ENCODE measurements around the gene DCP1A. TPM values are rescaled to one million over a fixed set of nuclear protein-coding genes. Genes with fewer than 3 reads are reported as not detected.

Gene DCP1A
- polyA plus RNA-seq, 1 of the 3 experiments (the other 2 are of a cell fraction) = 12.9 TPM

DNA sequence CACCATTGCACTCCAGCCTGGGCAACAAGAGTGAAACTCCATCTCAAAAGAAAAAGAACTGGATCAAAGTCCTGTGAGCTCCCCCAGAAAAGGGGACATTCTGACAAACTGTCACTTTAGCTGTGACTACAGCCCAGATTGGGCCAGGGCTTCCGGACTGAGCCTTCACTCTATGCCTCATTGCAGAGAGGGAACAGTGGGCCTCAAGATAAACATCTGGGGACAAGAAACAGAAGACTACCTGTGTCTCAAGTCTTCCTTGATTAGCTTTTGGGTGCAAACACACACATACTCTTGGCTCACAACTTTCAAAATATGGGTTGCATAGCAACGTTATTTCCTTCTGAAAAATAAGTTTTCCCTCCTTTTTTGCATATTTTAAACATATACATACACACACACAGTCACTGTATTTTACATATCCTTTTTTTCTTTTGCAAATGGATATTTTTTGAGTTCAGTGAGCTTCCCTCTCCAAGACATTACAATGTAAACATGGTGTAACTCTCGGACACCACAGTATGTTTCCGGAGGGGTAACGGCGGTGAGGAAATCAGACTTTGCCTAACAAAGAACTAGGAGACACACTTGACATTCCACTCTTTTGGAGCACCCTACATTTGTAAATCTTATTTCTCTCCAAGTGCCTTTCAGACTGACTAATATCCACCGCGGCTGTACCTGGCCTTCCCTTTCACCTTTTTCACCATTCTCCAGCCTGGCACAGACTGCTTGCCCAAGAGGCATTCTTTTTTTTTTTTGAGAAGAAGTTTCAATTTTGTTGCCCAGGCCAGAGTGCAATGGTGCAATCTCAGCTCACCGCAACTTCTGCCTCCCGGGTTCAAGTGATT lies 95.0 kb downstream of the DCP1A start:
- Histone ChIP-seq H2AFZ (ENCODE audit: low read depth) (no peak overlapping the region), H3F3A (replicated peaks; ENCODE audit: insufficient read depth) (no peaks in the 10 kb centered on the region), H3K27ac (ENCODE audit: low read depth in 2 of 2, low read length in 1 of 2) (no peak overlapping the region), H3K9ac (no peak overlapping the region), H3K79me2 (ENCODE audit: insufficient read depth) (peaks cover 85% of the 10 kb centered on the region), H3K36me3 (replicated peaks in 1 of 2; ENCODE audit: control insufficient read depth in 1 of 2, insufficient read depth in 2 of 2, low read length in 1 of 2) (peaks cover 0 to 7% of the 10 kb centered on the region in 2 experiments), H3K9me2 (no peaks in the 10 kb centered on the region), H3K27me3 (ENCODE audit: insufficient read depth) (no peaks in the 10 kb centered on the region), H4K20me1 (ENCODE audit: insufficient read depth) (peaks cover 80% of the 10 kb centered on the region), H3K4me1 (ENCODE audit: control insufficient read depth in 1 of 2, insufficient read depth in 2 of 2, low read depth in 1 of 2, low read length in 1 of 2) (peaks cover 14 to 19% of the 10 kb centered on the region in 2 experiments; a peak in 2 of 4 replicates), H3K9me3 (no peaks in the 10 kb centered on the region), H3K4me2 (peak overlapping the region; percentile 88), H3K4me3 (ENCODE audit: low read depth in 2 of 2, low read length in 1 of 2) (peak overlapping the region in 1 of 2 experiments; percentile 34; a peak in 2 of 4 replicates)
- CTCF ChIA-PET = interaction anchor here (2.1 kb wide), 1 partner anchor 33 kb away, joined by 5 read pairs; no protein-coding TSS in a partner anchor
- no peak for DNase-seq
- no peak for TF ChIP-seq EP300 (IDR thresholded peaks at IDR 0.05; ENCODE audit: borderline replicate concordance in 1 of 2, low read depth in 1 of 2, low read length in 1 of 2)
- TF ChIP-seq, protein P1, sequence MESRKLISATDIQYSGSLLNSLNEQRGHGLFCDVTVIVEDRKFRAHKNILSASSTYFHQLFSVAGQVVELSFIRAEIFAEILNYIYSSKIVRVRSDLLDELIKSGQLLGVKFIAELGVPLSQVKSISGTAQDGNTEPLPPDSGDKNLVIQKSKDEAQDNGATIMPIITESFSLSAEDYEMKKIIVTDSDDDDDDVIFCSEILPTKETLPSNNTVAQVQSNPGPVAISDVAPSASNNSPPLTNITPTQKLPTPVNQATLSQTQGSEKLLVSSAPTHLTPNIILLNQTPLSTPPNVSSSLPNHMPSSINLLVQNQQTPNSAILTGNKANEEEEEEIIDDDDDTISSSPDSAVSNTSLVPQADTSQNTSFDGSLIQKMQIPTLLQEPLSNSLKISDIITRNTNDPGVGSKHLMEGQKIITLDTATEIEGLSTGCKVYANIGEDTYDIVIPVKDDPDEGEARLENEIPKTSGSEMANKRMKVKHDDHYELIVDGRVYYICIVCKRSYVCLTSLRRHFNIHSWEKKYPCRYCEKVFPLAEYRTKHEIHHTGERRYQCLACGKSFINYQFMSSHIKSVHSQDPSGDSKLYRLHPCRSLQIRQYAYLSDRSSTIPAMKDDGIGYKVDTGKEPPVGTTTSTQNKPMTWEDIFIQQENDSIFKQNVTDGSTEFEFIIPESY (IDR thresholded peaks at IDR 0.05; ENCODE audit: borderline replicate concordance, low read depth) = no peak
- no peak for TF ChIP-seq TAF1 (IDR thresholded peaks at IDR 0.05; ENCODE audit: borderline replicate concordance, low read depth, low read length)
- TF ChIP-seq GABPA (IDR thresholded peaks at IDR 0.05; ENCODE audit: low read depth) = no peak
- no peak for TF ChIP-seq POLR2AphosphoS5 (IDR thresholded peaks at IDR 0.05; ENCODE audit: low read depth, low read length)
- POLR2A ChIA-PET = no interaction called here
- WGBS (ENCODE audit: low lambda C conversion rate) = 82% methylated on average over 10 of the region's 10 CpGs

DNA sequence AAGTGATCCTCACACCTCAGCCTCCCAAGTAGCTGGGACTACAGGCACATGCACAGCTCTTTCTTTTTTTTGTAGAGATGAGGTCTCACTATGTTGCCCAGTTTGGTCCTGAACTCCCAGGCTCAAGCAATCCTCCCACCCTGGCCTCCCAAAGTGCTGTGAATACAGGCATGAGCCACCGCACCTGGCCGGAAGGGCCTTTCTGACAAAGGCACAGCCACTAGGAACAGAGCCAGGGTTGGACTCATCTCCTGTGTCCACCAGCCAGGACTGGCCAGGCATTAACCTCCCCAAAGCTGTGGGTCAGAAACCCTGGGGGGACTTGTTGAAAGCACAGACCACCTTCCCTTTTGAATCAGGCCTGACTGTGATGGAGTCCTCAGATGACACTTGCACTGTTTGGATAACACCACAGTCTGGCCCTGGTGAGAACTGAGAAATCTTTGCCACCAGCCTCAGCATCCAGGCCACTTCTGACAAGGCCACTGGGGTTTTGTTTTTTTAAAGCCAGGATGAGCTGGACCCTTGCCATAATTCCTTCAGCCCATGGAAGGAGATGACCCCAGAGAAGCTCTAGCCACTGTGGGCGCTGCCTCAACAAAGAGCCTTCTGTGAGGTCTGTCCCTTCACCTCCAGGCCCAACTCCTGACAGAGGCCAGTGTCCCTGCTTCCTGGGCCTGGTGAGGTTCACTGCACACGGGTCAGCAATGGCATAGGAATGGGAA lies 96.3 kb downstream of the DCP1A start:
- H3K9me2 ChIP-seq = no peaks in the 10 kb centered on the region
- no peak overlapping the region for H3K4me2 ChIP-seq
- no peak for TF ChIP-seq TEAD4 (IDR thresholded peaks at IDR 0.05; ENCODE audit: borderline replicate concordance, insufficient read depth)
- TF ChIP-seq FOSL2 (IDR thresholded peaks at IDR 0.05; ENCODE audit: borderline replicate concordance, low read depth) = no peak
- TF ChIP-seq RCOR1 (IDR thresholded peaks at IDR 0.05; ENCODE audit: low read length) = no peak
- TF ChIP-seq EP300 (IDR thresholded peaks at IDR 0.05; ENCODE audit: borderline replicate concordance in 1 of 2, low read depth in 1 of 2, low read length in 1 of 2) = no peak
- TF ChIP-seq TAF1 (IDR thresholded peaks at IDR 0.05; ENCODE audit: borderline replicate concordance, low read depth, low read length) = no peak
- TF ChIP-seq, protein P2, sequence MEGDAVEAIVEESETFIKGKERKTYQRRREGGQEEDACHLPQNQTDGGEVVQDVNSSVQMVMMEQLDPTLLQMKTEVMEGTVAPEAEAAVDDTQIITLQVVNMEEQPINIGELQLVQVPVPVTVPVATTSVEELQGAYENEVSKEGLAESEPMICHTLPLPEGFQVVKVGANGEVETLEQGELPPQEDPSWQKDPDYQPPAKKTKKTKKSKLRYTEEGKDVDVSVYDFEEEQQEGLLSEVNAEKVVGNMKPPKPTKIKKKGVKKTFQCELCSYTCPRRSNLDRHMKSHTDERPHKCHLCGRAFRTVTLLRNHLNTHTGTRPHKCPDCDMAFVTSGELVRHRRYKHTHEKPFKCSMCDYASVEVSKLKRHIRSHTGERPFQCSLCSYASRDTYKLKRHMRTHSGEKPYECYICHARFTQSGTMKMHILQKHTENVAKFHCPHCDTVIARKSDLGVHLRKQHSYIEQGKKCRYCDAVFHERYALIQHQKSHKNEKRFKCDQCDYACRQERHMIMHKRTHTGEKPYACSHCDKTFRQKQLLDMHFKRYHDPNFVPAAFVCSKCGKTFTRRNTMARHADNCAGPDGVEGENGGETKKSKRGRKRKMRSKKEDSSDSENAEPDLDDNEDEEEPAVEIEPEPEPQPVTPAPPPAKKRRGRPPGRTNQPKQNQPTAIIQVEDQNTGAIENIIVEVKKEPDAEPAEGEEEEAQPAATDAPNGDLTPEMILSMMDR (IDR thresholded peaks at IDR 0.05) = no peak
- TF ChIP-seq NRF1 (IDR thresholded peaks at IDR 0.05; ENCODE audit: low read depth, low read length) = no peak
- no peak for TF ChIP-seq GABPA (IDR thresholded peaks at IDR 0.05; ENCODE audit: low read depth)

More for the DNA sequence above, 96.3 kb downstream of the DCP1A start:
- no peaks in the 10 kb centered on the region for H3F3A ChIP-seq (replicated peaks; ENCODE audit: insufficient read depth)
- H3K36me3 ChIP-seq (replicated peaks in 1 of 2; ENCODE audit: control insufficient read depth in 1 of 2, insufficient read depth in 2 of 2, low read length in 1 of 2) = peaks cover 0 to 13% of the 10 kb centered on the region in 2 experiments
- ChIA-PET CTCF (no interaction called here), POLR2A (no interaction called here)
- peaks cover 93% of the 10 kb centered on the region for H4K20me1 ChIP-seq (ENCODE audit: insufficient read depth)
- WGBS (ENCODE audit: low lambda C conversion rate) = 94% methylated on average over 4 of the region's 4 CpGs
- peaks cover 11 to 19% of the 10 kb centered on the region in 2 experiments; a peak in 2 of 4 replicates for H3K4me1 ChIP-seq (ENCODE audit: control insufficient read depth in 1 of 2, insufficient read depth in 2 of 2, low read depth in 1 of 2, low read length in 1 of 2)
- DNase-seq = no peak
- no peaks in the 10 kb centered on the region for H3K9me3 ChIP-seq
- no peak overlapping the region for H3K4me3 ChIP-seq (ENCODE audit: low read depth in 2 of 2, low read length in 1 of 2)
- no peak overlapping the region for H3K9ac ChIP-seq
- H3K79me2 ChIP-seq (ENCODE audit: insufficient read depth) = peaks cover 97% of the 10 kb centered on the region
- H3K27ac ChIP-seq (ENCODE audit: low read depth in 2 of 2, low read length in 1 of 2) = no peak overlapping the region; a peak in 1 of 4 replicates
- H2AFZ ChIP-seq (ENCODE audit: low read depth) = no peak overlapping the region
- no peaks in the 10 kb centered on the region for H3K27me3 ChIP-seq (ENCODE audit: insufficient read depth)

All from SK-N-SH (cell line).